Fibroblast of lung (primary cell): ENCODE measurements around the gene PGR.

Experiments
- CTCF ChIP-seq, 2 donors: IDR thresholded peaks in 1 of 2; conservative IDR thresholded peaks in 1 of 2; 1 replicate in 1 of 2; 2 replicates in 1 of 2; pipeline ENCODE4 v1.5.1; 2011 to 2012; ENCODE audit warnings: low read length in 2 of 2, control low read depth in 1 of 2, inconsistent platforms in 1 of 2, low read depth in 1 of 2, mild to moderate bottlenecking in 1 of 2
- EZH2 ChIP-seq: IDR thresholded peaks from 2 replicates; pipeline ENCODE4 v1.5.1; 2012; ENCODE audit warnings: low read length, control low read depth, mild to moderate bottlenecking; ENCODE audit errors: missing control alignments

DNA sequence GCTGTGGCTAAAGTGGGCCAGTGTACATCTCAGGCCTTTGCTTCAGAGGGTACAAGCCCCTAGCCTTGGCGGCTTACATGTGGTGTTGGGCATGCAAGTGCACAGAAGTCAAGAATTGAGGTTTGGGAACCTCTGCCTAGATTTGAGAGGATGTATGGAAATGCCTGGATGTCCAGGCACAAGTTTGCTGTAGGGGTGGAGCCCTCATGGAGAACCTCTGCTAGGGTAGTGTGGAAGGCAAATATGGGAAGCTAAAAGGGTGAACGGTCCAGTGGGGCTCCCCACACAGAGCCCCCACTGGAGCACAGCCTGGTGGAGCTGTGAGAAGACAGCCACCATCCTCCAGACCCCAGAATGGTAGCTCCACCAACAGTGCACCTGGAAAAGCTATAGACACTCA, 28.5 kb upstream of the PGR start:
- TF ChIP-seq CTCF (conservative IDR thresholded peaks at IDR 0.05 in 1 of 2, IDR thresholded peaks at IDR 0.05 in 1 of 2; ENCODE audit: low read depth in 1 of 2, low read length in 2 of 2) (no peak), EZH2 (no peak)
